ENCODE results near the gene CDH23.

CDH23 gene

DNA sequence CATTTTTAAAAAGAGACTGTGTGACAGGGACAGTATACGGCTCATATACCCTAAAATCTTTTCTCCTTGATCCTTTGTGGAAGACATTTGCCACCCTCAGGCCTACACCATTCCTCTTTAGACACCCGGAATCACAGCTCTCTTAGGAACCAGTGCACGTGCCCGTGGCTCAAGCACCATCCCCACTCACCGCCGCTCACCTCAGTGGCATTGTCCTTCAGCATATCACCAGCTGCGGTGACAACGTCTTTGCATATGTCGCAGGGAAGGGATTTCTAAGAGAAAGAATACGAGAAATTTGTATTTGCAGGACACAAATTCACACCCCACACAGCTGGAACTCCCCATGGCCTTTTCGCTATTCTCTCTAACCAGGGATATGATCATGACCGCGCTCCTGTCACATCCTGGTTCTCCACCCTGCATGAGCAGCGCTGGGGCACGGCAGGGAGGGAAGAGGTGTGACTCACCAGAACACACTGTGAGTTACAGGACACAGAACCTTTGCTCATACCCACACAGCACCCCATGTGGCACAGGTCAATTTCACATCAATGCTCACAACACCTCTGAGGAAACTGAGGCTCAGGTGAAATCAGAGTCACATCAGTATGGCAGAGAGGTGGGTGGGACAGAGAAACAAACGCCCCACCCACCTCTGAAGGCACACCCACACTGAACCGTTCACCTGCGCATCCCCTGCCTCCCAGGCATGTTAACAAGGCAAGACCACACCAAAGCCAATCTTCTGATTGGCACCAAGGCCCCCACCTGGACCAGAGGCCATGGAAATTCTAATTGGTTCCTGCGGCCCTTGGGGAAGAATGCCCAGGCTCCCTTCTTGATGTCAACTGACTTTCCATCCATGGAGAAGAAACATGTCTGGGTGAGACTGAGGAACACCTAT lies 435.2 kb downstream of the CDH23 start:
- Histone ChIP-seq H3K9me3 (ENCODE audit: control insufficient read depth in 5 of 5, low read length in 5 of 5) (no peaks in the 10 kb centered on the region), H3K9ac (ENCODE audit: low read length in 5 of 5) (no peak overlapping the region), H3K27me3 (ENCODE audit: control insufficient read depth in 5 of 5, insufficient read depth in 4 of 5, low read length in 5 of 5) (no peaks in the 10 kb centered on the region), H3K4me1 (ENCODE audit: control insufficient read depth in 5 of 5, insufficient read depth in 5 of 5, low read length in 5 of 5) (peaks cover 20 to 46% (median 39%) of the 10 kb centered on the region in 5 donors), H3K4me3 (ENCODE audit: low read depth in 1 of 5, low read length in 5 of 5) (no peak overlapping the region), H3K27ac (ENCODE audit: low read depth, low read length) (no peak overlapping the region), H3K36me3 (ENCODE audit: control insufficient read depth in 5 of 5, insufficient read depth in 5 of 5, low read length in 5 of 5) (peaks cover 8 to 72% (median 62%) of the 10 kb centered on the region in 5 donors)

DNA sequence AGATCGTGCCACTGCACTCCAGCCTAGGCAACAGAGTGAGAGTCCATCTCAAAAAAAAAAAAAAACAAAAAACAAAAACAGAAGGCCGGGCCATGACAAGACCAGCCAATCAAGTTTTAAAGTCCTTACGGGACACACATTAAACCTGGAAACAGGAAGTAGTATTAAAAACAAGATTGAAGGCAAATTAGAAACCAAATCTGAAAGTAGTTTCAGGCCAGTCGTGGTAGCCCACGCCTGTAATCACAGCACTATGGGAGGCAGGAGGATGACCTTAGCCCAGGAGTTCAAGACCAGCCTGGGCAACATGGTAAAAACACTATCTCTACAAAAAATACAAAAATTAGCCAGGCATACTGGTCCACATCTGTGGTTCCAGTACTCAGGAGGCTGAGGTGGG lies 436.2 kb downstream of the CDH23 start:
- no peak overlapping the region for H3K9ac ChIP-seq (ENCODE audit: low read length in 5 of 5)
- no peak overlapping the region for H3K4me3 ChIP-seq (ENCODE audit: low read depth in 1 of 5, low read length in 5 of 5)
- peaks cover 8 to 70% (median 59%) of the 10 kb centered on the region in 5 donors for H3K36me3 ChIP-seq (ENCODE audit: control insufficient read depth in 5 of 5, insufficient read depth in 5 of 5, low read length in 5 of 5)
- peak overlapping the region; percentile 46 for H3K27ac ChIP-seq (ENCODE audit: low read depth, low read length)
- peaks cover 31 to 57% (median 49%) of the 10 kb centered on the region in 5 donors for H3K4me1 ChIP-seq (ENCODE audit: control insufficient read depth in 5 of 5, insufficient read depth in 5 of 5, low read length in 5 of 5)
- no peaks in the 10 kb centered on the region for H3K27me3 ChIP-seq (ENCODE audit: control insufficient read depth in 5 of 5, insufficient read depth in 4 of 5, low read length in 5 of 5)
- H3K9me3 ChIP-seq (ENCODE audit: control insufficient read depth in 5 of 5, low read length in 5 of 5), result no peaks in the 10 kb centered on the region

DNA sequence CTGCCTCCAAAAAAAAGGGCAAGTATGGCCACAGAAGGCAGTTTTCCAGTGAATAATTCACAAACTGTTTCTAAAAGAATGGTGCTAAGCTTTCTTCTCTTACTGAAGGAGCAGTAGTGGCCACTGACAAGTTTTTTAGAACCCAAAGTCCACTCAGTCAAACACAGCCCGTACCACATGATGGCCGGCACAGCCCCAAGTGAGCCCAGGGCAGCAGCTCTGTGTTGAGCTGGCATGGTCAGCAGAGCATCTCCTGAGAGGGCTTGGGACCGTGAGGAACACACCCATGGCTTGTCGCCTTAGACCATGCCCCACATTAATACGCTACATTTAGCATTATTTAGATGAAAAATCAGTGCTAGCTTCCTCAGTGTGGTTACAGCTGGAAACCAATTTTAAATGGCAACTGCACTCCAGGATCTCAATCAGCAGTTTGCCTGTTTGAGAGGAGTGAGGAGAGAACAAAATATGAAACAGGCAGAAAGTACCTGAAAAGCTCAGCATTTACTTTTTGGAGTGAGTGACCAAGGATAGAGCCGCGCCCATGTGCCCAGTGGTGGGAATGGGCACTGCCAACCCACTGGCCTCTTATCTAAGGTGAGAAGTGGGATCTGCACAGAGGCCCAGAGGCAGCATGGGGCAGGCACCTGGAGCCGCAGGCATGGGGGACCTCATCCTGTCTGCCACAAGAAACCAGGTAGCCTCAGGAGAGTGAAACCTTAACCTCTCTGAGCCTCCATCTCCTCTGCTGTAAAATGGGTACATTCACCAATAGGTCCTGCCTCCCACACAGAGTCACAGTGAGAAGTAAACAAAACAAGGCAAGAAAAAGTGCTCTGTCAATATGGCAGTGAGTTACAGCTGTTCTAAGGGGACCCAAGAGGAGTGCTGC lies 437.0 kb downstream of the CDH23 start:
- Histone ChIP-seq H3K27me3 (ENCODE audit: control insufficient read depth in 5 of 5, insufficient read depth in 4 of 5, low read length in 5 of 5) (no peaks in the 10 kb centered on the region), H3K4me3 (ENCODE audit: low read depth in 1 of 5, low read length in 5 of 5) (no peak overlapping the region), H3K9me3 (ENCODE audit: control insufficient read depth in 5 of 5, low read length in 5 of 5) (no peaks in the 10 kb centered on the region), H3K4me1 (ENCODE audit: control insufficient read depth in 5 of 5, insufficient read depth in 5 of 5, low read length in 5 of 5) (peaks cover 37 to 63% (median 56%) of the 10 kb centered on the region in 5 donors), H3K27ac (ENCODE audit: low read depth, low read length) (peak overlapping the region; percentile 46), H3K9ac (ENCODE audit: low read length in 5 of 5) (no peak overlapping the region), H3K36me3 (ENCODE audit: control insufficient read depth in 5 of 5, insufficient read depth in 5 of 5, low read length in 5 of 5) (peaks cover 8 to 69% (median 52%) of the 10 kb centered on the region in 5 donors)

DNA sequence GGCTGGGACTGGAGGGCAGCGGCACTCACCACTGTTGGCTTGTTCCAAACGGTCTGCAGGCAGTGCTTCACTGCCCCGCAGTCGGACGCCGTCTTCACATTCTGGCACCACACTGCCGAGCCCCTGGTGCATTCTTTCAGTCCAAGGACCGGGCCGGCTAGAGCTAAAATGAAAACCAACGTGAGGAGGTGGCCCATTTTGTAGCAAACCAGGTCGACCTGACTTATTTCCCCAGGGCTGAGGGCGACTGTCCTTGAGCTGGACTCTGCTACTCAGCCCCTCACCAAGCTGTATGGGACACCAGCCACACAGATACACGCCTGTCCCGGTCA lies 437.6 kb downstream of the CDH23 start:
- H3K9me3 ChIP-seq (ENCODE audit: control insufficient read depth in 5 of 5, low read length in 5 of 5), result no peaks in the 10 kb centered on the region
- peaks cover 8 to 63% (median 46%) of the 10 kb centered on the region in 5 donors for H3K36me3 ChIP-seq (ENCODE audit: control insufficient read depth in 5 of 5, insufficient read depth in 5 of 5, low read length in 5 of 5)
- no peaks in the 10 kb centered on the region for H3K27me3 ChIP-seq (ENCODE audit: control insufficient read depth in 5 of 5, insufficient read depth in 4 of 5, low read length in 5 of 5)
- peaks cover 35 to 63% (median 57%) of the 10 kb centered on the region in 5 donors for H3K4me1 ChIP-seq (ENCODE audit: control insufficient read depth in 5 of 5, insufficient read depth in 5 of 5, low read length in 5 of 5)
- H3K4me3 ChIP-seq (ENCODE audit: low read depth in 1 of 5, low read length in 5 of 5), result no peak overlapping the region
- no peak overlapping the region for H3K9ac ChIP-seq (ENCODE audit: low read length in 5 of 5)
- peak overlapping the region; percentile 11 for H3K27ac ChIP-seq (ENCODE audit: low read depth, low read length)

- H3K9ac ChIP-seq (ENCODE audit: low read length in 5 of 5), result peak overlapping the region in 4 of 5 donors; percentile 20 to 57 (median 30)
- peaks cover 43 to 78% (median 73%) of the 10 kb centered on the region in 5 donors for H3K4me1 ChIP-seq (ENCODE audit: control insufficient read depth in 5 of 5, insufficient read depth in 5 of 5, low read length in 5 of 5)
- H3K27me3 ChIP-seq (ENCODE audit: control insufficient read depth in 5 of 5, insufficient read depth in 4 of 5, low read length in 5 of 5), result no peaks in the 10 kb centered on the region
- H3K4me3 ChIP-seq (ENCODE audit: low read depth in 1 of 5, low read length in 5 of 5), result peak overlapping the region in 4 of 5 donors; percentile 2 to 43 (median 20)
- H3K27ac ChIP-seq (ENCODE audit: low read depth, low read length), result peak overlapping the region; percentile 87
- peaks cover 3 to 46% (median 33%) of the 10 kb centered on the region in 5 donors for H3K36me3 ChIP-seq (ENCODE audit: control insufficient read depth in 5 of 5, insufficient read depth in 5 of 5, low read length in 5 of 5)
- no peaks in the 10 kb centered on the region for H3K9me3 ChIP-seq (ENCODE audit: control insufficient read depth in 5 of 5, low read length in 5 of 5)
Observed at GRCh38 chr10:71835671-71836595, 439.2 kb downstream of the CDH23 start.

DNA sequence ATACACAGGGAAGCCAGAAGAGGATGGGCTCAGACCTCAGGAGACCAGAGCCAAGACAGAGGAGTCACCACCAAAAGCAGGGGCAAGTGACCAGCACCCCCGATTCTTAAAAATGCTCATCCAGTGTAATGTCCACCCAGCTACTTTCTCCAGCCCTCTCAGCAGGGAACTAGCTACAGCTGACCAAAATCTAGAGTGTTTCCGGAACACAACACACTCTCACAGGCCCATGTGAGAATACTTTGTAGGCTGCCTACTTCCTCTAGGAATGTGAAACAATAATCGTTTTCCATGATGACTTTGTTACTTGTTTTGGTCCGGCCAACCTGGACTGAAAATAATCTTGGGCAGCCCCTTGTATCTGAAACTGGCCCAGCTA lies 439.9 kb downstream of the CDH23 start:
- Histone ChIP-seq H3K9ac (ENCODE audit: low read length in 5 of 5) (peak overlapping the region in 3 of 5 donors; percentile 28 to 57 (median 33)), H3K27ac (ENCODE audit: low read depth, low read length) (peak overlapping the region; percentile 87), H3K4me3 (ENCODE audit: low read depth in 1 of 5, low read length in 5 of 5) (peak overlapping the region in 3 of 5 donors; percentile 26 to 43 (median 28)), H3K9me3 (ENCODE audit: control insufficient read depth in 5 of 5, low read length in 5 of 5) (no peaks in the 10 kb centered on the region), H3K4me1 (ENCODE audit: control insufficient read depth in 5 of 5, insufficient read depth in 5 of 5, low read length in 5 of 5) (peaks cover 43 to 82% (median 78%) of the 10 kb centered on the region in 5 donors), H3K36me3 (ENCODE audit: control insufficient read depth in 5 of 5, insufficient read depth in 5 of 5, low read length in 5 of 5) (peaks cover 0 to 40% (median 27%) of the 10 kb centered on the region in 5 donors), H3K27me3 (ENCODE audit: control insufficient read depth in 5 of 5, insufficient read depth in 4 of 5, low read length in 5 of 5) (no peaks in the 10 kb centered on the region)

GRCh38 chr10:71837098-71837827 lies 440.5 kb downstream of the CDH23 start:
- peaks cover 0 to 33% (median 20%) of the 10 kb centered on the region in 5 donors for H3K36me3 ChIP-seq (ENCODE audit: control insufficient read depth in 5 of 5, insufficient read depth in 5 of 5, low read length in 5 of 5)
- H3K4me1 ChIP-seq (ENCODE audit: control insufficient read depth in 5 of 5, insufficient read depth in 5 of 5, low read length in 5 of 5), result peaks cover 42 to 83% (median 79%) of the 10 kb centered on the region in 5 donors

DNA sequence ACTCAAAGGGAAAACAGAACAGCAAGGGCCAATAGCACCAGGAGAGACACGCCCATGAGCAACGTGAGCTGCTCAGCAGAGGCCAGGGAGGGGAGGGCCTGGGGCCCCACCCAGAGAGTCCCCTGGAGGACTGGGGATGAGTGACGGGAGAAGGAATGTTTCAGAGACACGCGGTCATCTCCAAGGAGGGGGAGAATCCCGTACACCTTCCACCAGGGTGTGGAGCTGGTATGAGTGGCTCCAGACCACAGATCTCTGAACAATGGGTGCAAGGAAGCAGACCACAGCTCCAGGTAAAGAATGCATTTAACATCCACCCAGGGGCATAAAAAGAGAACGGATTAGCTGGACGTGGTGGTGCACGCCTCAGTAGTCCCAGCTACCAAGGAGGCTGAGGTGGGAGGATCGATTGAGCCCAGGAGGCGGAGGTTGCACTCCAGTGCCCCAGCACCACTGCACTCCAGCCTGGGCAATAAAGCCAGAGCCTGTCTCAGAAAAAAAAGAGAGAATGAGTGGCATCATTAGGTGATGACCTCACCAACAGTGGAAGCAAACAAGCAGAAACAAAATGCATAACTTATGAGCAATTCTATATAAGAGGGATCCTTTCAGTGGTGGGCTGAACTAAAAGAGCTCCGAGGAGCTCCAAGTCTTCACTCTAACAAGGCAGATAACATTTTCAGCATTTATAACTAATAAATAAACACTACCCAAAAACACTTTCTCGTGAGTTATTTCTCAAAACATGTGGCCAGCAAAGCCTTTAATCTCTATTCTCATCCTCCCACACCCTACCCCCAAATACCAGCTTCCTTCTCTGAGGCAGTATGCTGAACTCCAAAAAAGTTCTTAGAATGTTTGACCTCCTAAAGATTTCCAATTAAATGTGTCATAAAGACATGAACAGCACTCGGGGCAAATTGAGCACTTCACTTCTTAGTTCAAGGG lies 441.8 kb downstream of the CDH23 start:
- H3K4me3 ChIP-seq (ENCODE audit: low read depth in 1 of 5, low read length in 5 of 5), result no peak overlapping the region
- peak overlapping the region; percentile 87 for H3K27ac ChIP-seq (ENCODE audit: low read depth, low read length)
- peaks cover 42 to 89% (median 86%) of the 10 kb centered on the region in 5 donors for H3K4me1 ChIP-seq (ENCODE audit: control insufficient read depth in 5 of 5, insufficient read depth in 5 of 5, low read length in 5 of 5)
- H3K27me3 ChIP-seq (ENCODE audit: control insufficient read depth in 5 of 5, insufficient read depth in 4 of 5, low read length in 5 of 5), result no peaks in the 10 kb centered on the region
- no peaks in the 10 kb centered on the region for H3K9me3 ChIP-seq (ENCODE audit: control insufficient read depth in 5 of 5, low read length in 5 of 5)
- H3K36me3 ChIP-seq (ENCODE audit: control insufficient read depth in 5 of 5, insufficient read depth in 5 of 5, low read length in 5 of 5), result peaks cover 0 to 22% (median 13%) of the 10 kb centered on the region in 5 donors
- peak overlapping the region in 1 of 5 donors; percentile 7 for H3K9ac ChIP-seq (ENCODE audit: low read length in 5 of 5)

More at GRCh38 chr10:71837098-71837827, 440.5 kb downstream of the CDH23 start:
- H3K4me3 ChIP-seq (ENCODE audit: low read depth in 1 of 5, low read length in 5 of 5), result peak overlapping the region in 4 of 5 donors; percentile 15 to 43 (median 27)
- H3K9ac ChIP-seq (ENCODE audit: low read length in 5 of 5), result peak overlapping the region in 3 of 5 donors; percentile 11 to 57 (median 23)
- H3K9me3 ChIP-seq (ENCODE audit: control insufficient read depth in 5 of 5, low read length in 5 of 5), result no peaks in the 10 kb centered on the region
- peak overlapping the region; percentile 87 for H3K27ac ChIP-seq (ENCODE audit: low read depth, low read length)
- H3K27me3 ChIP-seq (ENCODE audit: control insufficient read depth in 5 of 5, insufficient read depth in 4 of 5, low read length in 5 of 5), result no peaks in the 10 kb centered on the region

Data from subcutaneous abdominal adipose tissue (tissue), 5 donors.